ENCODE results near the gene PSKH1.

- TF ChIP-seq, protein P1, sequence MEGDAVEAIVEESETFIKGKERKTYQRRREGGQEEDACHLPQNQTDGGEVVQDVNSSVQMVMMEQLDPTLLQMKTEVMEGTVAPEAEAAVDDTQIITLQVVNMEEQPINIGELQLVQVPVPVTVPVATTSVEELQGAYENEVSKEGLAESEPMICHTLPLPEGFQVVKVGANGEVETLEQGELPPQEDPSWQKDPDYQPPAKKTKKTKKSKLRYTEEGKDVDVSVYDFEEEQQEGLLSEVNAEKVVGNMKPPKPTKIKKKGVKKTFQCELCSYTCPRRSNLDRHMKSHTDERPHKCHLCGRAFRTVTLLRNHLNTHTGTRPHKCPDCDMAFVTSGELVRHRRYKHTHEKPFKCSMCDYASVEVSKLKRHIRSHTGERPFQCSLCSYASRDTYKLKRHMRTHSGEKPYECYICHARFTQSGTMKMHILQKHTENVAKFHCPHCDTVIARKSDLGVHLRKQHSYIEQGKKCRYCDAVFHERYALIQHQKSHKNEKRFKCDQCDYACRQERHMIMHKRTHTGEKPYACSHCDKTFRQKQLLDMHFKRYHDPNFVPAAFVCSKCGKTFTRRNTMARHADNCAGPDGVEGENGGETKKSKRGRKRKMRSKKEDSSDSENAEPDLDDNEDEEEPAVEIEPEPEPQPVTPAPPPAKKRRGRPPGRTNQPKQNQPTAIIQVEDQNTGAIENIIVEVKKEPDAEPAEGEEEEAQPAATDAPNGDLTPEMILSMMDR (IDR thresholded peaks at IDR 0.05; ENCODE audit: poor library complexity, severe bottlenecking): no peak
- TF ChIP-seq, protein P2, sequence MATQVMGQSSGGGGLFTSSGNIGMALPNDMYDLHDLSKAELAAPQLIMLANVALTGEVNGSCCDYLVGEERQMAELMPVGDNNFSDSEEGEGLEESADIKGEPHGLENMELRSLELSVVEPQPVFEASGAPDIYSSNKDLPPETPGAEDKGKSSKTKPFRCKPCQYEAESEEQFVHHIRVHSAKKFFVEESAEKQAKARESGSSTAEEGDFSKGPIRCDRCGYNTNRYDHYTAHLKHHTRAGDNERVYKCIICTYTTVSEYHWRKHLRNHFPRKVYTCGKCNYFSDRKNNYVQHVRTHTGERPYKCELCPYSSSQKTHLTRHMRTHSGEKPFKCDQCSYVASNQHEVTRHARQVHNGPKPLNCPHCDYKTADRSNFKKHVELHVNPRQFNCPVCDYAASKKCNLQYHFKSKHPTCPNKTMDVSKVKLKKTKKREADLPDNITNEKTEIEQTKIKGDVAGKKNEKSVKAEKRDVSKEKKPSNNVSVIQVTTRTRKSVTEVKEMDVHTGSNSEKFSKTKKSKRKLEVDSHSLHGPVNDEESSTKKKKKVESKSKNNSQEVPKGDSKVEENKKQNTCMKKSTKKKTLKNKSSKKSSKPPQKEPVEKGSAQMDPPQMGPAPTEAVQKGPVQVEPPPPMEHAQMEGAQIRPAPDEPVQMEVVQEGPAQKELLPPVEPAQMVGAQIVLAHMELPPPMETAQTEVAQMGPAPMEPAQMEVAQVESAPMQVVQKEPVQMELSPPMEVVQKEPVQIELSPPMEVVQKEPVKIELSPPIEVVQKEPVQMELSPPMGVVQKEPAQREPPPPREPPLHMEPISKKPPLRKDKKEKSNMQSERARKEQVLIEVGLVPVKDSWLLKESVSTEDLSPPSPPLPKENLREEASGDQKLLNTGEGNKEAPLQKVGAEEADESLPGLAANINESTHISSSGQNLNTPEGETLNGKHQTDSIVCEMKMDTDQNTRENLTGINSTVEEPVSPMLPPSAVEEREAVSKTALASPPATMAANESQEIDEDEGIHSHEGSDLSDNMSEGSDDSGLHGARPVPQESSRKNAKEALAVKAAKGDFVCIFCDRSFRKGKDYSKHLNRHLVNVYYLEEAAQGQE (IDR thresholded peaks at IDR 0.05; ENCODE audit: borderline replicate concordance): no peak
- TF ChIP-seq POLR2AphosphoS5 (IDR thresholded peaks at IDR 0.05): no peak
- TF ChIP-seq TAF1 (IDR thresholded peaks at IDR 0.05; ENCODE audit: low read depth): no peak
Measured at GRCh38 chr16:67932462-67932840, 39.4 kb downstream of the PSKH1 start.
